SK-N-DZ (cell line): ENCODE data around the gene DMRTC1B. TPM values are rescaled to one million over a fixed set of nuclear protein-coding genes. Genes with fewer than 3 reads are reported as not detected.
"Not testable (repeated sequence)": the region's sequence is repeated elsewhere in the genome, so short reads cannot be mapped to it uniquely, and the experiment has no call there.

ENCODE experiments used
- DNase-seq: peaks from one replicate; pipeline ENCODE4 v3.0.0-alpha.2; 2015; ENCODE audit warnings: low spot score
- polyA plus RNA-seq, 2 experiments: library from polyadenylated mRNA; depleted of rRNA; stranded (reverse); fragments of >200 nt; gene quantifications; 2 replicates each; pipeline ENCODE4 v1.2.3, GENCODE V29; 2014

Gene DMRTC1B
- polyA plus RNA-seq (2014; cell fraction: cytosol; rRNA removed) = not detected in 2 replicates
- not detected in 2 replicates for polyA plus RNA-seq (2014; cell fraction: nucleus; rRNA removed)

- DNase-seq = not testable (repeated sequence)
Measured at GRCh38 chrX:72776653-72777466, at the start of gene DMRTC1B. TSS of gene DMRTC1B (plus strand) at chrX:72776890. CDS start at chrX:72845136, 68,246 bp downstream.

- DNase-seq = no peak
Measured at GRCh38 chrX:72727846-72728245, 48.8 kb upstream of the DMRTC1B start.

GRCh38 chrX:72733636-72734035 is 43.1 kb upstream of the DMRTC1B start:
- not testable (repeated sequence) for DNase-seq

GRCh38 chrX:72735561-72735960 is 41.1 kb upstream of the DMRTC1B start:
- no peak for DNase-seq

- not testable (repeated sequence) for DNase-seq
Measured at GRCh38 chrX:72745546-72745945, 31.1 kb upstream of the DMRTC1B start.

- not testable (repeated sequence) for DNase-seq
Measured at GRCh38 chrX:72748545-72748944, 28.1 kb upstream of the DMRTC1B start.

- not testable (repeated sequence) for DNase-seq
Measured at GRCh38 chrX:72760454-72760853, 16.2 kb upstream of the DMRTC1B start.

- DNase-seq = not testable (repeated sequence)
Measured at GRCh38 chrX:72777467-72777790, 739 bp downstream of the DMRTC1B start.

GRCh38 chrX:72778146-72778545 is 1.5 kb downstream of the DMRTC1B start:
- DNase-seq = not testable (repeated sequence)

- not testable (repeated sequence) for DNase-seq
Measured at GRCh38 chrX:72782560-72782959, 5.9 kb downstream of the DMRTC1B start, which contains the start of gene FAM236B. TSS of gene FAM236B (minus strand) at chrX:72782660. CDS start at chrX:72782560, 100 bp downstream.

- not testable (repeated sequence) for DNase-seq
Measured at GRCh38 chrX:72783365-72783936, 6.8 kb downstream of the DMRTC1B start.

- not testable (repeated sequence) for DNase-seq
Measured at GRCh38 chrX:72783964-72784363, 7.3 kb downstream of the DMRTC1B start.

GRCh38 chrX:72788142-72788541 is 11.5 kb downstream of the DMRTC1B start:
- not testable (repeated sequence) for DNase-seq

- DNase-seq = not testable (repeated sequence)
Measured at GRCh38 chrX:72790390-72790789, 13.7 kb downstream of the DMRTC1B start.

- not testable (repeated sequence) for DNase-seq
Measured at GRCh38 chrX:72808110-72808509, 31.4 kb downstream of the DMRTC1B start, which contains the start of gene FAM236D. TSS of gene FAM236D (minus strand) at chrX:72808210. CDS start at chrX:72808110, 100 bp downstream.

- DNase-seq = not testable (repeated sequence)
Measured at GRCh38 chrX:72830701-72831100, 54.0 kb downstream of the DMRTC1B start.

- DNase-seq = not testable (repeated sequence)
Measured at GRCh38 chrX:72837532-72837931, 60.8 kb downstream of the DMRTC1B start.

GRCh38 chrX:72882898-72883297 is 106.2 kb downstream of the DMRTC1B start:
- not testable (repeated sequence) for DNase-seq

GRCh38 chrX:72889740-72890139 is 113.0 kb downstream of the DMRTC1B start:
- DNase-seq = not testable (repeated sequence)
